Right ventricle myocardium superior (tissue), 1 donor: Measurements from ENCODE around the gene TNRC6B. TPM values are rescaled to one million over a fixed set of nuclear protein-coding genes. Genes with fewer than 3 reads are reported as not detected.
"Not testable (repeated sequence)": the region's sequence is repeated elsewhere in the genome, so short reads cannot be mapped to it uniquely, and the experiment has no call there.

Experiments used
- ATAC-seq: fragments of 200-7000 bp; cut with Tn5 transposase; one replicate; pipeline ENCODE4 v1.9.1; 2020; ENCODE audit warnings: mild to moderate bottlenecking; ENCODE audit not compliant: poor library complexity
- DNase-seq: peaks from one replicate; pipeline ENCODE4 v3.0.0-alpha.2; 2020
- intact Hi-C: fragments of 100-400 bp; cut with DNase I; formaldehyde crosslinking; loops from one replicate; pipeline ENCODE4 v1.11.2; 2022
- total RNA-seq: library from RNA; stranded (reverse); fragmentation: NEBNext Ultra II Directional; extraction: Animal tissue kit (Norgen Biotek cat#: 25700); gene quantifications from one replicate; pipeline ENCODE4 v1.2.1, GENCODE V29; 2021
- donor health status: DM: no; HTN: yes; CAD: no; lungs with severe emphysema.

Gene TNRC6B
- total RNA-seq, 1 donor from 2014 or later: 37.5 TPM

- DNase-seq: no peak
- peak; percentile 79 for ATAC-seq
- intact Hi-C loops: no loop called here
These were observed 26.8 kb downstream of the TNRC6B start for GRCh38 chr22:40204321-40205116.

- intact Hi-C loops: no loop called here
- no peak for ATAC-seq
- no peak for DNase-seq
These were observed 28.8 kb downstream of the TNRC6B start for GRCh38 chr22:40206561-40206960.

GRCh38 chr22:40210818-40211217 is 33.1 kb downstream of the TNRC6B start:
- DNase-seq: no peak
- peak; percentile 19 for ATAC-seq
- intact Hi-C loops: no loop called here

DNA sequence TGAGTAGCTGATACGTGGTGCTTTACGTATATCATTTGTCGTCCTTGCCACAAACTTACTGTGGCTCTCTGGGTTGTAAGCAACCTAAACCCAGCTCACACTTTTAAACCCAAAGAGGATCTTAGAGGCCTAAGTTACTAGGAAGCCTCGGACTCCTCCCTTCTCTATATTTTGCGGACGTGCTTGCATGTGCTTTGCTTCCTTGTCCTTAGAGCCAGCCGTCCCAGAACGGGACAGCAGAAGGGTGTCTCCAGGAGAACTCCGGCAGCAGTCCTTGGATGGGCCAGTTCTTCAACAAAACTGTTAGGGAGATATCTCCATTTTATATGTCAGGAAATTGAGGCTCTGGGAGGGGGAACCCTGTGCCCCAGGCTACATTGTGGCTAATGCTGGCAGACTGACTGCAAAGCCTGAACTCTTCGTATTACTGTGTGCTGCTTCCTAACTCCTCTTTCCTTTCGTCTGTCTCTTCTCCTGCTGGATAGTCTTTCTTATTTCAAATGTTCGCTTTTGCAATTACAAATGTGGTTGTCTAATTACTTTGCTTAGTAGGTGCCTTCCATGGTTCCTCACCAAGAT is 33.8 kb downstream of the TNRC6B start:
- intact Hi-C loops: no loop called here
- DNase-seq: no peak
- peak; percentile 26 for ATAC-seq

- intact Hi-C loops: no loop called here
- DNase-seq: no peak
- ATAC-seq: peak; percentile 17
These were observed 34.4 kb downstream of the TNRC6B start for GRCh38 chr22:40212121-40212520.

- DNase-seq (no peak), ATAC-seq (no peak)
- intact Hi-C loops: no loop called here
These were observed 35.8 kb downstream of the TNRC6B start for GRCh38 chr22:40213478-40213877.

- ATAC-seq: peak; percentile 56
- intact Hi-C loops: no loop called here
- peak; percentile 56 for DNase-seq
These were observed 37.5 kb downstream of the TNRC6B start for GRCh38 chr22:40215266-40215665.

GRCh38 chr22:40216041-40216756 is 38.5 kb downstream of the TNRC6B start:
- intact Hi-C loops: no loop called here
- ATAC-seq (peak; percentile 13), DNase-seq (no peak)

DNA sequence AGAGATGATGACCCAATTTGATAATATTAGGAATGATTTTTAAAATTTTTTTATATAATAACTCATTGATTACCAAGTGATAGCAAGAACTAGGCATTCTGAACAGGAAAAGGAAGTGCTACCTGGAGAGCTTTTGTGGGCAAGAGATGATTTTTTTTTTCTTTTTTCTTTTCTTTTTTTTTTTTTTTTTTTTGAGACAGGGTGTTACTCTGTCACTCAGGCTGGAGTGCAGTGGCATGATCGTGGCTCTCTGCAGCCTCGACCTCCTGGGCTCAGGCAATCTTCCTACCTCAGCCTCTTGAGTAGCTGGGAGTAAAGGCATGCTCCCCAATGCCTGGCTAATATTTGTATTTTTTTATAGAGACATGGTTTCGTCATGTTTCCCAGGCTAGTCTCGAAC is 40.4 kb downstream of the TNRC6B start:
- intact Hi-C loops: no loop called here
- no peak for ATAC-seq

DNA sequence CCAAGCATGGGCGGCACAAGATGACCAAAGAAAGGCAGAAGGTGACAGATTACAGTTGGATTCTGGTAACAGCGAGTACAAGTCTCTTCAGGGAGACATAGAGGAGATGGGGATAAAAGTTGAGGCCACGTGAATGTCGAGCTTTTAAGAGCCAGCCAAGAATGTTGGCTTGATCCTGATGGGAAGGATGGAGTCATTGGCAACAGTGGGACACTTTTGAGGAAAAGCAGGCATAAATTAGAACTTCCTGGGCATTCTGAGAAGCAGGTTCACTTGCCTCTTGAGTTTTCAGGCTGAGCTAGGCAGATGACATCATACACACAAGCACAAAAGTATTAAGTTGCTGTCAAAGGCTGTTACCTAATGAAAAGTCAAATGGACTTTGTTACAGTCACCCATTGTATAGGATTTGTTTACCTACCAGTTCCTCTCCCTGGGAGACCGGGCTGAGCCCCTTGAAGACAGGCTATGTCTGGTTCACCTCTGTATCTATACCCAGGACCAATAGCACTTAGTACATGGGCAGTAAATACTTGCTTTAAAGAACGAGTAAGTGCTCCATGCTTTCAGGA is 41.1 kb downstream of the TNRC6B start:
- intact Hi-C loops: no loop called here
- no peak for DNase-seq
- no peak for ATAC-seq

More for the DNA sequence above, 40.4 kb downstream of the TNRC6B start:
- no peak for DNase-seq

DNA sequence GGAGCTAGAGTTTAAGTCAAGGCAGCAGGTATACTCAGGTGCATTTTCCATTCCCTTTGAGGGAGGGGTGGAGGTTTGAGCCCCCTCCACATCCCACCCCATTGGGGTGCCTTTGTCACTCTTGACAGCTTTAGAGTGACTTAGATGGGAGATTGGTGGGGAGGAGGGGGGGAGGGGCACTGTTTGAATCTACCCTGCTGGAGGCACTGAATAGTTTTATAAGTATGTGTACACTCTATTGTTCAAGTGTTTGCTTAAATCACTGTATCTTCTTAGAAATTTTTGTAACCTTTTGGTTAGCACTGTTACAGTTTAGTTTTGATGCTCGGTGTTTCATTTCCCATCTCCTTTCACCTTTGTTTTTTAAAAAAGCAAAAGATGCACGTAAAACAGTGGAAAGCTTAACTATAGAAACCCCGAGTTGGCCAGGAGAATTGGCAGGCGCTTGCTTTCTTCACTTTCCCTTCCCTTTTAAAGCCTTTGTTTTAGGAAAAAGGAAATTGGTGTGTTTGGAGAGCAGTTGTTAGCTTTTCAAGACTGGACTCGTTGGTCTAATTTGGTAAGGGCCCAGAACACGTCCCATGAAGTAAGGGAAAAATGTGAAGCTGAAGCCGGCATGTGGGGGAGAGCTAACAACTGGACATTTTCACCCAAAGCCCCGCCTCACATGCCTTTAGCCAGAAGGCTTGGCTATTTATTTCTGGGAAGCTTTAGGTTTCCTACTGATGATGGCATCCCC is 42.8 kb downstream of the TNRC6B start:
- intact Hi-C loops: no loop called here
- no peak for DNase-seq
- ATAC-seq: peak; percentile 18

- intact Hi-C loops: no loop called here
- DNase-seq (no peak), ATAC-seq (peak; percentile 18)
These were observed 43.3 kb downstream of the TNRC6B start for GRCh38 chr22:40221055-40221414.

DNA sequence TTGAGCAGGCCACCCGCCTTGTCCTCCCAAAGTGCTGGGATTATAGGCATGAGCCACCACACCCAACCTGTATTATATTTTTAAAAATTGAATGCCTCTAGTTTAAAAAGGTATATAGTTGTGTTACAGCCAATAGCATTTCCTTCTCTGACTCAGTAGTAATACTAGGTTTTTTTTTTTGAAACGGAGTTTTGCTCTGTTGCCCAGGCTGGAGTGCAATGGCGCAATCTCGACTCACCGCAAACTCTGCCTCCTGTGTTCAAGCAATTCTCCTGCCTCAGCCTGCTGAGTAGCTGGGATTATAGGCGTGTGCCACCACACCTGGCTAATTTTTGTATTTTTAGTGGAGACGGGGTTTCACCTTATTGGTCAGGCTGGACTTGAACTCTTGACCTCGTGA is 45.3 kb downstream of the TNRC6B start:
- DNase-seq, intact Hi-C loops, ATAC-seq: not testable (repeated sequence)

- ATAC-seq: no peak
- intact Hi-C loops: no loop called here
- DNase-seq: no peak
These were observed 47.0 kb downstream of the TNRC6B start for GRCh38 chr22:40224702-40225101.

- no peak for DNase-seq
- no peak for ATAC-seq
- intact Hi-C loops: no loop called here
These were observed 48.9 kb downstream of the TNRC6B start for GRCh38 chr22:40226620-40227019.

GRCh38 chr22:40231618-40232313 is 54.0 kb downstream of the TNRC6B start:
- intact Hi-C loops: no loop called here
- ATAC-seq: peak; percentile 36
- DNase-seq: no peak

DNA sequence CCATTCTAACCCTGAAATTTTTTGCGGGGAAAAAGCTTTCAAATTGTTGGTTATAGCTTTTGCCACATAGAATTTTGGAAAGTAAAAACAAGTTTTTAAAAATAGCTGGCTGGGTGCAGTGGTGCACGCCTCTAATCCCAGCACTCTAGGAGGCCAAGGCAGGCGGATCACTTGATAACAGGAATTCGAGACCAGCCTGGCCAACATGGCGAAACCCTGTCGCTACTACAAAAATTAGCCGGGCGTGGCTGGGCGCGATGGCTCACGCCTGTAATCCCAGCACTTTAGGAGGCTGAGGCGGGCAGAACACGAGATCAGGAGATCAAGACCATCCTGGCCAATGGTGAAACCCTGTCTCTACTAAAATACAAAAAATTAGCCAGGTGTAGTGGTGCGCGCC is 54.9 kb downstream of the TNRC6B start:
- no peak for ATAC-seq
- no peak for DNase-seq
- intact Hi-C loops: no loop called here

GRCh38 chr22:40233886-40234285 is 56.2 kb downstream of the TNRC6B start:
- ATAC-seq (no peak), DNase-seq (no peak)
- intact Hi-C loops: no loop called here
